Fibroblast of lung (primary cell): ENCODE measurements around the gene SLC16A3. TPM values are rescaled to one million over a fixed set of nuclear protein-coding genes. Genes with fewer than 3 reads are reported as not detected.

Source experiments
- DNase-seq, 2 donors: peaks; one replicate each; pipeline versions ENCODE4 v3.0.0 to v3.0.0-alpha.2; 2010; ENCODE audit warnings: low read depth in 2 of 2
- H2AFZ ChIP-seq: 2 replicates; pipeline ENCODE4 v1.5.1; 2012; ENCODE audit warnings: low read length, control low read depth, inconsistent platforms
- H3K27ac ChIP-seq: 2 replicates; pipeline ENCODE4 v1.5.1; 2011; ENCODE audit warnings: low read length, control low read depth; ENCODE audit not compliant: insufficient read depth
- H3K27me3 ChIP-seq: 2 replicates; pipeline ENCODE4 v1.5.1; 2011; ENCODE audit warnings: mild to moderate bottlenecking, low read length; ENCODE audit not compliant: control insufficient read depth, insufficient read depth
- H3K36me3 ChIP-seq: 2 replicates; pipeline ENCODE4 v1.5.1; 2011; ENCODE audit warnings: low read length; ENCODE audit not compliant: control insufficient read depth, insufficient read depth
- H3K4me1 ChIP-seq: 2 replicates; pipeline ENCODE4 v1.5.1; 2011; ENCODE audit warnings: low read length; ENCODE audit not compliant: control insufficient read depth, insufficient read depth; ENCODE audit errors: extremely low read depth
- H3K4me2 ChIP-seq: 2 replicates; pipeline ENCODE4 v1.5.1; 2011; ENCODE audit warnings: low read length, control low read depth; ENCODE audit not compliant: insufficient read depth; ENCODE audit errors: extremely low read depth
- H3K4me3 ChIP-seq, 4 experiments: fragments of 200-600 bp in 1 of 4; sonication (generic) in 1 of 4; replicated peaks in 1 of 4; 2 replicates each; pipeline ENCODE4 v1.5.1; 2011 to 2016; ENCODE audit warnings: low read length in 4 of 4, low read depth in 3 of 4, mild to moderate bottlenecking in 3 of 4, control low read depth in 2 of 4, inconsistent platforms in 1 of 4, mixed read lengths in 1 of 4; ENCODE audit not compliant: insufficient read depth in 1 of 4; ENCODE audit errors: control extremely low read depth in 1 of 4
- H3K79me2 ChIP-seq: 2 replicates; pipeline ENCODE4 v1.5.1; 2012; ENCODE audit warnings: mild to moderate bottlenecking, low read length, inconsistent platforms; ENCODE audit not compliant: control insufficient read depth, insufficient read depth
- H3K9ac ChIP-seq: 2 replicates; pipeline ENCODE4 v1.5.1; 2011; ENCODE audit warnings: mild to moderate bottlenecking, low read length, control low read depth; ENCODE audit not compliant: insufficient read depth
- H3K9me3 ChIP-seq: 2 replicates; pipeline ENCODE4 v1.5.1; 2012; ENCODE audit warnings: low read depth, low read length; ENCODE audit not compliant: control insufficient read depth, insufficient read depth
- H4K20me1 ChIP-seq: 2 replicates; pipeline ENCODE4 v1.5.1; 2011; ENCODE audit warnings: low read length; ENCODE audit not compliant: control insufficient read depth, insufficient read depth; ENCODE audit errors: extremely low read depth
- CTCF ChIP-seq, 2 donors: IDR thresholded peaks in 1 of 2; conservative IDR thresholded peaks in 1 of 2; 1 replicate in 1 of 2; 2 replicates in 1 of 2; pipeline ENCODE4 v1.5.1; 2011 to 2012; ENCODE audit warnings: low read length in 2 of 2, control low read depth in 1 of 2, inconsistent platforms in 1 of 2, low read depth in 1 of 2, mild to moderate bottlenecking in 1 of 2
- EZH2 ChIP-seq: IDR thresholded peaks from 2 replicates; pipeline ENCODE4 v1.5.1; 2012; ENCODE audit warnings: low read length, control low read depth, mild to moderate bottlenecking; ENCODE audit errors: missing control alignments
- polyA plus RNA-seq, 2 donors: library from polyadenylated mRNA; depleted of rRNA in 1 of 2; stranded (reverse) in 1 of 2; unstranded in 1 of 2; fragments of >200 nt; gene quantifications; 2 replicates each; pipeline ENCODE4 v1.2.1, GENCODE V29; 2011 to 2012; ENCODE audit warnings: missing spikeins in 1 of 2
- total RNA-seq: library from RNA; depleted of rRNA; stranded (reverse); fragments of >200 nt; gene quantifications from 2 replicates; pipeline ENCODE4 v1.2.1, GENCODE V29; 2014

Gene SLC16A3
- total and polyA plus RNA-seq, 2 donors (not counting 1 experiment from before 2014, with no cell fraction given), result 71.0 to 107 TPM

GRCh38 chr17:82237746-82238471 is 9.1 kb downstream of the SLC16A3 start:
- Histone ChIP-seq H3K9me3 (no peaks in the 10 kb centered on the region), H3K79me2 (peaks cover 77% of the 10 kb centered on the region), H3K9ac (peak overlapping the region; percentile 37), H3K4me3 (no peak overlapping the region), H2AFZ (no peak overlapping the region), H3K4me2 (peak overlapping the region; percentile 26), H4K20me1 (no peaks in the 10 kb centered on the region), H3K36me3 (peaks cover 45% of the 10 kb centered on the region), H3K27me3 (no peaks in the 10 kb centered on the region), H3K4me1 (peaks cover 52% of the 10 kb centered on the region), H3K27ac (peak overlapping the region; percentile 47)
- TF ChIP-seq CTCF (conservative IDR thresholded peaks at IDR 0.05 in 1 of 2, IDR thresholded peaks at IDR 0.05 in 1 of 2; ENCODE audit: low read depth in 1 of 2, low read length in 2 of 2) (no peak), EZH2 (no peak)
- no peak for DNase-seq

- no peak for TF ChIP-seq CTCF (conservative IDR thresholded peaks at IDR 0.05 in 1 of 2, IDR thresholded peaks at IDR 0.05 in 1 of 2; ENCODE audit: low read depth in 1 of 2, low read length in 2 of 2)
- TF ChIP-seq EZH2, result no peak
- H3K27me3 ChIP-seq, result no peaks in the 10 kb centered on the region
- H2AFZ ChIP-seq, result no peak overlapping the region
- peaks cover 55% of the 10 kb centered on the region for H3K4me1 ChIP-seq
- peaks cover 48% of the 10 kb centered on the region for H3K36me3 ChIP-seq
- peak; percentile 76 to 87 for DNase-seq
- peaks cover 76% of the 10 kb centered on the region for H3K79me2 ChIP-seq
- H3K4me2 ChIP-seq, result peak overlapping the region; percentile 26
- no peak overlapping the region for H3K9ac ChIP-seq
- peak overlapping the region; percentile 47 for H3K27ac ChIP-seq
- H4K20me1 ChIP-seq, result no peaks in the 10 kb centered on the region
- H3K9me3 ChIP-seq, result no peaks in the 10 kb centered on the region
- no peak overlapping the region for H3K4me3 ChIP-seq
Measured at GRCh38 chr17:82238472-82239201, 9.8 kb downstream of the SLC16A3 start.

- H3K36me3 ChIP-seq, result peaks cover 53% of the 10 kb centered on the region
- no peak overlapping the region for H3K27ac ChIP-seq
- no peak for TF ChIP-seq CTCF (conservative IDR thresholded peaks at IDR 0.05 in 1 of 2, IDR thresholded peaks at IDR 0.05 in 1 of 2; ENCODE audit: low read depth in 1 of 2, low read length in 2 of 2)
- no peak for TF ChIP-seq EZH2
Measured at GRCh38 chr17:82239401-82239925, 10.6 kb downstream of the SLC16A3 start.

More at GRCh38 chr17:82239401-82239925, 10.6 kb downstream of the SLC16A3 start:
- Histone ChIP-seq H3K4me2 (no peak overlapping the region), H3K9ac (no peak overlapping the region), H3K27me3 (no peaks in the 10 kb centered on the region), H3K79me2 (peaks cover 72% of the 10 kb centered on the region), H4K20me1 (no peaks in the 10 kb centered on the region), H3K9me3 (no peaks in the 10 kb centered on the region), H3K4me1 (peaks cover 55% of the 10 kb centered on the region), H3K4me3 (no peak overlapping the region), H2AFZ (no peak overlapping the region)
- DNase-seq, result no peak
